Measurements from ENCODE around the gene NR2F2.

NR2F2 gene

DNA sequence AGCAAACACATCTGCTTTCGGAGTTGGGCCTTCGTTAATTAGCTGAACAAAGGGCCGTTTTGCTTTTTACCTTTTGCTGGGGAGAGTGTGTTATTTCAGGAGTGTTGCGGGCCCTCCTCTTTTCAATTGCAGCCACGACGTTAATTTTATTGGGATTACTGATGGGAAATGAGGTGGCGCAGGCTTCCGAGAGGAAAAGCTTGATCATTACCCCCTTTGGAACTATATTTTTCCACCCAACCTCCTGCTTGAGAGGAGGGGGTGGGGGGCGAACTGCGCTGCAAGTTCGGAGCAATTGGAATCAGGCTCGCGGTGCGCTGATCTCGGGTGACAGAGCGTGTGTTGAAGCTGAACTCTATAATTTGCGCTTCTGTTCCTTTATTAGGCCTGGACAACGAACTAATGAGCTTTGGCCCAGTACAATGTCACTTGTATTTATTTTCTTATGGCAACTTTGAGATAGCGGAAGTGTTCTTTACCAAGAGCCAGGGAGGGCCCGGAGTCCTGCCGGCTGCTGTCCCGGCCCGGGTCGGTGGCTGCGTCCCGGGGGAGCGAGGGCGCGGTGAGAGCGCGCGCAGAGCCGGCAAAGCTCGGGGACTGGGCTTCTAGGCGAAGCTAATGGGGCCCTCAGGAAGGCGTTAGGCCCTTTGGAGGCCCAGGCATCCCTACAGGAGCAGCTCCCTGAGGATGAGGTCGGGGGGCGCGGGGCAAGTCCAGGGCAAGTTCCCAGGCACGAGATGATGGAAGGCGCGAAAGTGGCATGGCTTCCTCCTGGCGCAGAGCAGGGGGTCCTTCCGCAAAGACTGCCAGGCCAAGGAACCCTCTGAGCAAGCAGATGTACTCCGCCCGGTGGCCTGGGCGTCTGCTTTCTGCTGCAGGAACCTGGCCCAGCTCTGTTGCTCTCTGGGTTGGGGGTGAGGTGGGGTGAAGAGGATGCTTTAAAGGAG lies 12.9 kb downstream of the NR2F2 start:
- no peak for DNase-seq

DNA sequence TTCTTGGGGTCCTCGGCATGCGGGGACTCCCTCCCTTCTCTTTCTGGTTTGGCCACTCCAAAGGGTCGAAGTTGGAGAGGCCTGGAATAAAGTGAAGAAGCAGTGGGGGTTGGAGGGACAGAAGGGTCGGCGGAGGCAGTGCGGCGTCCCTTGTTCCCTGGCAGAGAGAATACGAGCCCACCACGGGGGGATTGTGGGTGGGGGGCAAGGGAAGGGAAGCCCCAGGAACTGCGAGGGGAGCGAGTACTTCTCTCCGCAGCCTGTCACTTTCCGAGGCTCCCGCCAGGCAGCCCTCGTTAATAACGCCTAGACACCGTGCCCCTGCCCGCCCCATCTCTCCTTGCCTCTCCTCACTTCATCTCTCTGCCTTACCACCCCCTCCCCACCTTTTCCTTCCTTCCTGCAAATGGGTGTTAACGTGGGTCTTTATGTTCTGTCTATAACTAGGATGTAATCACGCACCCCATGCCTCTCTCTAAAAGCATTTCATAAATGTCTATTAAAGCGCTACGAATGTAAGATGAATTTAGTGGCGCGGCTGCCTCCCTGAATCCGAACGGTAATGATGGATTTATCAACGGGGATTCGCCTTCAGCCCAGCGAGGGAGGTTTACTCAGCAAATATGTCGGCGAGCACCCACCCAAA lies 13.7 kb downstream of the NR2F2 start:
- DNase-seq, result no peak

DNA sequence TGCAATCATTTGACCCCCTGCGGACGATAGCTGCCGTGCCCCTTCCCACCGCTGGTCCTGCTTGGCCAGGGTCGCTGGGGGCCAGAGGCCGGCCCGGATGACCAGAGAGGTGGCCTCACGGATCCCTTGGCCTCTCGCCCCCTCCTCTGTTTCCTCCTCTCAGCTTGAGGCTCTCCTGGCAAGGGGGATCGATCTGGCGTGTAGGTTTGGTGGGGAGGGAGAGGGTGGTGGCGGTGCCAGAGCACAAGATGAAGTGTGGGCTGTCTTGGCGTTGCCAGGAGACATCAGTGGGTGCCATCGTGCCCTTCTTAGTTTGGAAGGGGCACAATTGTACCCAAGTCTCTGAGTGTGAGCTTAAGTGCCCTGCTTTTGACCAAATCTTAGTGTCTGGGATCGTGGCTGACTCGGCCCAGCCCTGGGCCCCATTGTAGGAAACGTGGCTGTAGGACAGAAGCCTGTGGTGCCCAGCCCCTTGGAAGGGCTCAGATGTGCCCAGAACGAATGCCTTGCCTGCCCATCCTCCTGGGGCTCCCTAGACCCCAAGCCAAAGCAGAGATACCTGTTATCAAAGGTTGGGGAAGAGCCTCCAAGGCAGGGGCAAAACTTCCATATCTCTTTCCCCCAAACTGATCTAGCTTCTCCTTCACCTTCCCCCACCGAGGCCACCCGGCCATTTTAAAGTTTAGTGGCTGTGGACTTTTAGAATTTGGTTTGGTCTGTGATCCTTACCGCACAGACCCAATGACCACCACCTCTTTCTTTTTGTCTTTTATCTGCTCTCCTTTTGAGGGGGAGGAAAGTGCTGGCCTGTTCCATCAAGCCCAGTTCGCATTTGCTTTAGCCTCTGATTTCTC lies 14.4 kb downstream of the NR2F2 start:
- DNase-seq, result no peak

DNA sequence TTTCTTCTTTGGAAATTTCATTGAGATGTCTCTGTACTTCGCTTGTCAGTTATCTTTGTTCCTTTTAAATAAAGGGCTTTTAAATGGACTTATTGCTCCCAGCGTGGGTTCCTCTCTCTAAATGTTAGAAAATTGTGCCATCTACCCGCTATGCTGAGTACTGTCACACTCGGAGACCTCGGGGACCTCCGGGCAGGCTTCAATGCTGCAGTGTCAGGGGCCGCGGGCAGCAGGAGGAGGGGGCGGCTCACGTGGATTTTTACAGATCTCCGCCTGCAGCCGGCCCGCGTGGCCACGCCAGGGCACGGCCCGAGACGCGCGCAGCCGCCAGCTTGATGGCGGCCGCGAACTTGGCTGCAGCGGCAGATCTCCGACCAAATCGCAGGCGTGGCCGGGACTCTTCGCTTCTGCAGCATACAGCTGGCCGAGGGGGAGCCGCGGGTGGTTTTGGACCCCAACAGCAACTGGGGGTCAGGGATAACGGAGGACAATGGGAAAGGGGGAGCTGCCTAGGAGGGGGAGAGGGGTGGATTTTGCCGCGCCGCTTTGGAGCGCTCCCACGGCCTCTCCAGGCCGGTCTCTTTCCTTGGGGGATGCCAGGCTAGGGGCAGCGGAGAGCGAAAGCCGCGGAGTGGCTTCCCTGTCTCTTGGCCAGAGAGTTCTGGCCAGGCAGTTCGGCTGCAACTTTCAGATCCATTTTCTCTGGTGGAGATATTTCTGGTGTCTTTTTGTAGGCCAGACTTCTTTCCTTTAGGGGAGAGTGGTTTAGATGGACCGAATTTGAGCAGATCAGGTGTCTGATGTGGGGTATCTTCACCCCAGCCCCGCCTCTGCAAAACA lies 15.3 kb downstream of the NR2F2 start:
- peak; percentile 65 for DNase-seq

DNA sequence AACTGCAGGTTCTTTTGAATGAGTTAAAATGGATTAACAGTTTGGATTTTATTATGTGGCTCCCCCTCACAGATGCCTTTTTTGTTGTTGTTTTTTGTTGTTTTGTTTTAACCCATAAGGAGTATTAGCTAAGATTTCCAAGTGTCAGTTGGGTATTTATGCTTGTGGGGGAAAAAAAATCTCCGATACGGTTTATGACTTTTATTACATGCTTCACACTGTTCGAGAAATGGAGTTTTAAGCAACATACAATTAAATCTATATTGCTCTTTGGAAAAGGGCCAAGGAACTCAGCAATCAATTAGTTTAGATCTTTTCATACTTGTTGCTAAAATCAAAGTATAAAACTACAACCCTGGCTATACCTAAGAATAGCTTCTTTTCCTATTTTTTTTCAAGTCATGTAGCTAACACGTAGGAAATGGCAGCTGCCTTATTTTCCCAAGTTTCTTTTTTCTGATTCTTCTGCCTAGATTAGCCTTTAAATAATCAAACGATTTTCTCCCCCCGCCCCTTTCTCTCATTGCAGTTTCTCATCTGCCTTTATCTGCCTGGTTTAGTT lies 16.0 kb downstream of the NR2F2 start:
- no peak for DNase-seq

DNA sequence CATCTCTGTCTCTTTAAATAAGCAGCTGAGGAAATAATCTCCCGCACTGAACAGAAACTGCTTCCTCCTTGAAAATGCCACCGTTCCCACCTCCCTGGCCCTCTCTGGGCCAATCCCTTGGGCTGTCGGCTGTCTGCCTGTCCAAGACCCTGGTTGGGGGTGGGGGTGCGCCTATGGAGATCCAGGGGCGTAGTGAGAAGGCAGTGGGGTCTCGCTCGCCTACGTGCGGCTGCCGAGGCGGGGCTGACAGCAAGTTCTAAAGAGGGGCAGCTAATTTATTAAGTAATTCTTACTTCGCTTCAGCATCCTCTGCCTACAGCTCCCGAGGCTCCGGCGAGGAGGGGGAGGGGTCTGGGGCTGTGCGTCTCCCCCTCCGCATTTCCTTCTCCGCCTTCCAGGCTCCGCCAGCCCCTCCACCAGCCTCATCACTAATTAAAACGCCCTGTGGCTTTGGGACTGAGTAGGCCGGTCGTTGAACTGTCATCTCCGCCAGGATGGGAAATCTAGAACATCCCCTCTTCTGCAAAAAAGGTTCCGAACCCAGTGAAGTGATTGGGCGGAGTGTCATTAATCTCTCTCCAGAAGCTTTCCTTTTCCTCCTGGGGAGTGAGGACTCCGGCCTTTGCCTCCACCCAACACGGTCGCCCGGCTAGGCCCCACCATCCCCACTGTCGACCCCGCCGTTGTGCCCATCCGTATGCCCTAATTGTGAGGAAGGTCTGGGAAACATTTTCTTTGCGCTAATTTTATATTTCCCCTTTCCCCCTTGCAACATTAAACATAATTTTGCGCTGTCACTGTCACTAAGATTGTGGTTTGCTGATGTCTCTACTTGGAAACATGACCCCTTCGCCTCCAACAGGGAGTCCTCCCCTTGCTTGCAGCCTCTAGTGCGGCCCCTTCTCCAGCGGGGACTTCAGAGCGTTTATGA lies 16.9 kb downstream of the NR2F2 start:
- DNase-seq, result no peak

DNA sequence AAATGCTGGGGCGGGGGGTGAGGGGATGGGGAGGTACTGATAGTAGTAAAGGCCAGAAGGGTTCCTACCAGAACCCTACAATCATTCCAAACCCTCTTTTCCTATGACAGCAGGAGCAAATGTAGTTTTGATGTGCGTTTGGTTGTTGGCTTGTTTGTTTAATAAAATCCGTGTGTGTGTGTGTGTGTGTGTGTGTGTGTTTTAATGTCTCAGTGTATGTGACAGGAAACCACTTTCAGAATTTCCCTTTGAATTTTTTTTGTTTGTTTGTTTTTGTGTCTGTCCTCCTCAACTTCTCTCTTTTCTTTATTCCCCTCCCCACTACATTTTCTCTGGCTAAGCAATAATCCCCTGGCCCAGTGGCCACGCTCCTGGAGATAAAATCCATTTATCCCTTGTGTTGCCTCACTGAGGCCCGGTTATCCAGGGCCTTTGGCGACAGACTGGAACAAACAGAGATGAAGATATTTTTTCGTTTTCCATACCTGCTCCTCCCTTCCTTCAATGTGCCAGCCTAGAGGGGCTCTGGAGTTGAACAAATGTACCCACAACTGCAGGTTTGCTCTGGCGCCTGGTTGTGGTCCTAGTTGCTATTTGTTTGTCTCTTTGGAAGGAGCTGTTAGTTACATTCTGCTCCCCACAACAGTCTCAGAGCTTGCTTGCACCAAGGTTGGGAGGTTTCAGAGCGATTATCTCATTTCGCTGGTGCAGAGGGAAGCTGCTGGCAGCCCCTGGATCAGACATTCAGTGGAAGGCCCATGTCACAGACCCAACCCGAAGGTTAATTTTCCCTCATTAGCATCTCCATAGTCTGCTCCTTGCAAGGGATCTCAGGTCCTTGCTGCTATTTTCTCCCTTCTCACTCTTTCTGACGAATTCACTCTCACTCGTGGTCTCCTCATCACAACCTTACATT lies 17.9 kb downstream of the NR2F2 start:
- no peak for DNase-seq

DNA sequence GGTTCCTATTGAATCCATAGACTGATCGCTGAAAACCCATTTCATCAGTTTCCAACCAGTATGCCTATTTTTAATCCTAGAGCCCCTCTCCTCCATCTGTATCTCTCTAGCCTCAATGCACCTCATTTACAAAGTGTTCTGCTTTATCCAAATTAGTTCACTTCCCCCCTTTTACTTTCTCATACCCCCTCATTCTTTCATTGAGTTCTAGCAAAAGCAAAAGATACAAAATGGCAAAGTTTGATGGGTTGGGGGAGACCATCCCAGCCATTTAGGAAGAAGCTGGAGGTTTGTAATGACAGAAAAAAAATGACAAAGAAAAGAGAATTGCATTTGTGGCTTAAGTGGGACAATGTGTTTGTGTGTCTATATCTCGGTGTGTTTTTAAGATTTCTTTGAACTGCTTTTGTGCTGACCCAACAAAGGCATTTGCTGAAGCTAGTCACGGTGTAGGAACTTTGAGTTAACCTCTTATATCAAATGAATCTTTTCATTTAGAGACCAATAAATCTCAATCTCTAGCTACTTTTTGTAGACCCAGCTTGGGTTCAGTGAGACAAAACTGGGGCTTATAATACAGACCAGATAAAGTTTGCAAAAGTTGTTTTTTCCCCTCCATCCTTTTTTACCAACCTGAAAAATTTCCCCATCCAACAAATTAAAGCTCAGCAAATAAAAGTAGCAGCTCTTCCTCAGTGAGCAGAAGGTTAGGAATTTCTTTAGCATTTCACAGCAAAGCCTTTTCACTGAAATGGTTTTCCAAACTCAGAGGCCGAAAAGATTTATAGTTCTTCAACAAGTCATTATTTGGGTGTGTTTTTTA lies 18.7 kb downstream of the NR2F2 start:
- no peak for DNase-seq

DNA sequence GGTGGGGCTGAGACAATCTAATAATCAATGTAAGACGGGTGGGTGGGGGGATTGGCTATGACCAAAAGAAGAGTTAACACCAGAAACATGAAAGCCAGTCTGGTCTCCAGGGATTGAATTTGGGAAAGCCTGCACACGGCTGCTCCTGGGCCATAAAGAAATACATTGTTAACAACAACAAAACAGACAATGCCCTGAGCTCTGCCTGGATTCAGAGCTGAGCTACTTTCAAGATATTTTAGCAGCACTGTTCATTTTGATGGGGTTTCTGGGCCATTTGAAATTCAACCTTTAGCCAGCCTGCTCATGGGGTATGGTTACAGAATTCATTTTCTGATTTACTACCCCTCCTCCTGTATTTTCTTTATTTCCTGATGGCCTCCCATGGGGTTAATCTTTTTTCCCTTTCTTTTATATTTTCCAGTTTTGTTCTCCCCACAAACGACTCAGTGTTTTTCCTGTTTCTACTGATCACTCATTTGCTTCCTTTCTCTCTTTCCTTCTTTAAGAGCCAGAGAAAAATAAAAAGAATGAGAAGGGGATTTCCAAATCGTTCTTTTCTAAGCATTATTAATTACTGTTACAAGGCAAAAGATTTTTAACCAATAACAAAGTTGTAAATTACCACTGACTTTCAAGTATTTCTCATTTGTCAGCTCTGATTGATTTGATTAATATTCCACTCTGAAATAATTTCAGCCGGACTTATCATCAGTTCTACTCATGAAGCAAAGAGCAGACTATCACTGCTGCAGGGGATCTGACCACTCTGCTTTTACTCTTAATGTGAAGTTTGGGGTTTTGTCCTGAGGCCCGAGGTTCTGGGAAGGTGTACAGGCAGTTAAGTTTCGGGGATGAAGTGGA lies 19.6 kb downstream of the NR2F2 start:
- no peak for DNase-seq

DNA sequence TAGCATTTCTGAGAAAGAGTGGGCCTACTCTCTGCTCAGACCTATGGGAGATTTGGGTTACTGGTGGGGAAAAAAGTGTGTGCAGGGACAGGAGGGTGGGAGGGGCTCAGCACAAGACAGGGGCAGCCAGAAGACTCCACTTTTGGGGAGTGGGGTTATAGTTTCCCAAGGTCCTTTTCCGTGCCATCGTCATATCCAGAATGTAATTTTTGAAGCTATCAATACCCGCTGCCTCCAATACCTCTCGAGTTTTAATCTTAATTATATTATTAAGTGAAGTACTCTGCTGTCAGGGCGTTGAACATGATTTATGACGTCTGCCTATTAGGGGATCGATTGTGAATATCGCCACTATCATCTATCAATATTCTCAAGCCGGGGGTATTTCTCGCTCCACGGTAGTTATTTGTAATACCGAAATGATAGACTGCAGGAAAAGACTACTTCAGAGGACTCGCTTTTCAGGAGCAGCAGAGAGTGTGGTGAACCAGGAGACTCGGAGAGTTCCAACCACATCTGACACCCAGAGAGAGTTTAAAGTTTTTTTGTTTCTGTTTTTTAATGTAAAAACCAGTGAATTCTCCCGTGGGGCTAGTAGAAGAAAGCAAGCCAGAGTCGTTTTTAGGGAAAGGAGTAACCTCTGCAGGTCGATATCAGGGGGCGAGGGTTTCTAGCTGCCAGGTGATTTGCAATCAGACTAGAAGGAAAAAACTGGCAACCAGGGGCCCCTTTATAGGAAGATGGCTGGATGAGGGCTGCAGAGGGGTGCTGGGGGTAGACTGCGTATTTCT lies 20.6 kb downstream of the NR2F2 start:
- no peak for DNase-seq

DNA sequence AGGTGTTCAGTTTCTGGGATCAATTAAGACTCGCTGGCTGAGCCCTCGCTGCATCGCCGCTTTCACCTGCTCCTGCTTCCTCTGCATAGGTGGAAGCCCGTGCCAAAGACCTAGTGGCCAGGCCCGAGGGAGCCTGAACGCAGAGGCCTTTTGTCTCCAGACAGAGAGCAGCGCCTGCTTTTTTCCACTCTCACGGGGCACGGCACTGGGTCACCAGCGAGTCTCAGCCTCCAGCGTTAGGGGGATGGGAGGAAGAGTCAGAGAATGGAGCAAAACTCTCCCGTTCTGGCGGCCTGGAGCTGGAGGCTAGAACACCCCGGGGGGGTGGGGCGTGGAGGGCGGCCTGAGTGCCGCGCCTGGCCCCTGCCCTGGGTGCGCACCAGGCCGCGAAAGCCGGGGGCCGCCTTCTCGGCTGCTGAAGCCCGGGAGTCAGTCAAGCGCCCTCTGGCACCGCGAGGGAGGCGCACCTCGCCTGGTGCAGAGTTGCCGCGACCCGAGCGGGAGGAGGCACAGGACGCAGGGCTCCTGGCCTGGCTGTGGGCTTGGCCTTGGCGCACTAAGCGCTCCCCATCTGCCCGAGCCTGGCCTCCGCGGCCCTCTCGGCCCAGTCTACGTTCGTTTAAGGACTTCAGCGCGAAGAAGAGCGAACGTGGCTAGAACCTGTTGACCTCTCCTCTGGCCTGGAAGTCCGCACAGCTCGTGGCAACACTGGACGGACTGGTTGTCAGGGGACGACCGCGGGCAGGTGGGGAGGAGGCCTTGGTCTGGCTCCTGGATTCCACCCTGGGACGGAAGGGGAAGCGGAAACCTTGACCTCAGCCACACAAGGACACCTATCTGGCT lies 21.5 kb downstream of the NR2F2 start:
- DNase-seq, result no peak

DNA sequence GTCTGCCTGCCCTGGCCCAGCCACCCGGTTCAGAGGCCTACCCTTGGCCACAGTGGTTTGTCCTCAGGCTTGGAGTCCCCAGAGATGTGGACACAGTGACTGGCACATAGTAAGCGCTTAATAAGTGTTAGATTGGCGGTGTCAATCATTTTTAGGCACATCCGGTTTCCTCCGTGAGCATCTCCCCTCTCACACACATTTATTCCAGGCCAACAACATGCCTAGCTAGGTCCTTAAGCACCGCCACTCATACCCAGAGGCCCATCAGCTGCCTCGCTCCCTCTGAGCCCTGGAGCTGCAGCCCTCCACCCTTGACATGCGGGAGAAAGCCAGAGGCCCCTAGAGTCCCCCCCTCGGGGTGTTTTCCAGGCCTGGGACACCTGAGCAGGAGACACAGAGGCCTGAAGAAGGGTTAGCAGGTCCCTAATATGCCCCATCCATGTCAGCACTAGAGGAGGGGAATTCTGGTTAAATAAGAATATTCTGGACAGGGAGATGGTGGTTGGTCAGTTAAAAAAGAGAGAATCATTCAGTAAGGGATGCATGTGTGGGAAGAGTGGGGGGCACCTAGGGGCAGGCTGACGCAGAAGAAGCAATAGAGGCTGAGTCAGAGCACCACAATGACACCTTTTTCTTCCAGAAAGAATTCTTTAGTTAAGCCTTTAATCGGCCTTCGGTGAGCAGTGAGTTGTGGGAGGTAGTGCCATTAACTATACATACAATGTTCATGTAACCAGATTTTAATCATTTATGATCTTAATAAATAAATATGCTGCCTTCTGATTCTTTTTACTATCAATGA lies 22.3 kb downstream of the NR2F2 start:
- DNase-seq, result no peak

DNA sequence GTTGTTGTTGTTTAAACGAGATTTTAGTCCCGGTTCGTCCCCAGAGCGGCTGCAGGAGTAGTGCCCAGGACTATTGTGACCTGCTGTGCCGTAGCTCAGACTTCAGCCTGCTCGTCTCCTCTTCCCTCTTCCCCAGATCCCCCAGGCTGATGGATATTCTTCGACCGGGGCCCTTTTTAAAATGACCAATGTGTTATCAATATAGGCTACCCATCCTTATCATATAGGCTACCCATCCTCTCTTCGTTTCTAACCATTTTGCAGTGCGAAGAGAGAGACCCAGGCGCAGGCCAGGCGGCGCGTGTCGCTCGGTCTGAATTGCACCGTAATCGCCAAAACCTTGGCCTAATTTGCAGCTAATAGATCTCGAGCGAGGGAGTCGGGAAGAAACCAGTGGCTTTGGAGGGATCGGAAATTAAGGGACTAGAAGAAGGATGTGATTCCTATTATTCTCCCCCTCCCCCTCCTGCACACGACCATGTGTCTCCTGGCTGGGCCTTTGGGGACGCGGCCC lies 23.0 kb downstream of the NR2F2 start:
- no peak for DNase-seq

DNA sequence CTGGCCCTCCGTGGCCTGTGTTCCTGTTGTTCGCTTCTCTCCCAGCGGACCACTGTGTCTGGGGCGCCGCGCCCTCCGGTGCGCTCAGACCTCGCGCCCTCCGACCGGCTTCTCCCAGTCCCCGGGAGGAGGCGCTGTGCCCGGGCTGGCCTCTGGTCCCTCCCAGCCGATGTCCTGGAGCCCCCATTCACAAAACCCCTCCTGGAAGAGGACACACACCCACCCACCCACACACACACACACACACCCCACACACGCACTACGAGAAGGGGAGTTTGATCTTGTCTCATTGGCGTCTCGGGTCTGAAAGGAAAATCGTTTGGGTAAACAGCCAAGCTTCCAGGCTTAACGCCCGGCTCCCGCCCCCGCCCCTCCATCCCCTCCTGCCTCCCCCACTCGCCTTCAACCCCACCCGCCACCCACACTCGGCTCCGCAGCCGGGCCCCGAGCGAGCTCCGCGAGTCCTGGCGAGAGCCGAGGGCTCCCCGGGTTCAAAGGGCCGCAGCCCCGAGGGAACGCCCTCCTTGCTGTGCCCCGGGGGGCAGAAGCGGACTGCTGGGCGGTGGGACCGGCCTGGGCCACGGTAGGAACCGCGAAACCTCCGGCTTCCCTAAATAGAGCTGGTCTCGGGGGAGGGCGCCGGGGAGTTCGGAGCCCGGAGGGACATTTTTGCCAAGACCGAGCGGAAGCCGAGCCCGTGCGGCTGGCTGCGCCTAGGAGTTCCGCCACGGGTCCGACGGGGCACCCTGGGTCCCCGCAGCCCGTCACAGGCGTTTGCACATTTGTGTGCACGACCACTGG lies 23.6 kb downstream of the NR2F2 start:
- no peak for DNase-seq

All from AML-193 (cell line).